IMR-90 (cell line): ENCODE measurements around the gene ZNF850. TPM values are rescaled to one million over a fixed set of nuclear protein-coding genes. Genes with fewer than 3 reads are reported as not detected.

Source experiments
- ATAC-seq: fragments of 200-7000 bp; cut with Tn5 transposase; 2 replicates; pipeline ENCODE4 v1.9.1; 2020; ENCODE audit warnings: low read depth, mild to moderate bottlenecking, moderate library complexity
- BruUV-seq: library from RNA; stranded (reverse); fragments of 400-500 nt; replicated peaks from 2 replicates; lab custom pipeline; 2021; lab: Mats Ljungman, UMichigan
- CTCF ChIA-PET: fragments of 300-600 bp; formaldehyde crosslinking; extraction: SDS; loops from one replicate; lab custom pipeline; 2021; ENCODE audit warnings: antibody characterized with exemption; lab: Yijun Ruan, JAX
- POLR2A ChIA-PET: fragments of 300-600 bp; sonication (Branson Sonifier 250); formaldehyde crosslinking; loops from one replicate; lab custom pipeline; 2022; ENCODE audit warnings: antibody characterized with exemption; ENCODE audit not compliant: unreplicated experiment; lab: Charles Lee
- DNase-seq: peaks from one replicate; pipeline ENCODE4 v3.0.0; 2013
- H2AFZ ChIP-seq: replicated peaks from 2 replicates; pipeline ENCODE3; 2013; ENCODE audit warnings: low read length, mild to moderate bottlenecking; ENCODE audit not compliant: poor library complexity
- H2AK5ac ChIP-seq: 2 replicates; pipeline ENCODE4 v1.6.1; 2013; ENCODE audit warnings: low read depth, low read length, inconsistent platforms
- H2AK9ac ChIP-seq: replicated peaks from 2 replicates; pipeline ENCODE3; 2013; ENCODE audit warnings: mild to moderate bottlenecking, low read depth, low read length, moderate library complexity; ENCODE audit not compliant: poor library complexity
- H2BK120ac ChIP-seq: 2 replicates; pipeline ENCODE4 v1.6.1; 2013; ENCODE audit warnings: low read depth, low read length, inconsistent platforms
- H2BK15ac ChIP-seq: 3 replicates; pipeline ENCODE4 v1.6.1; 2013; ENCODE audit warnings: low read depth, low read length, inconsistent platforms
- H2BK20ac ChIP-seq: 2 replicates; pipeline ENCODE4 v1.6.1; 2013; ENCODE audit warnings: low read depth, mild to moderate bottlenecking, inconsistent platforms, low read length, moderate library complexity
- H2BK5ac ChIP-seq: 2 replicates; pipeline ENCODE4 v1.6.1; 2013; ENCODE audit warnings: mild to moderate bottlenecking, low read depth, low read length, inconsistent platforms; ENCODE audit not compliant: poor library complexity, severe bottlenecking
- H3K14ac ChIP-seq: replicated peaks from 2 replicates; pipeline ENCODE4 v1.6.1; 2013; ENCODE audit warnings: low read depth, low read length, inconsistent platforms
- H3K18ac ChIP-seq: 2 replicates; pipeline ENCODE4 v1.6.1; 2013; ENCODE audit warnings: low read depth, low read length, control low read depth
- H3K23ac ChIP-seq: 2 replicates; pipeline ENCODE4 v1.6.1; 2013; ENCODE audit warnings: low read depth, low read length, inconsistent platforms
- H3K27ac ChIP-seq: 2 replicates; pipeline ENCODE4 v1.5.1; 2013; ENCODE audit warnings: mild to moderate bottlenecking, control low read depth, low read length; ENCODE audit not compliant: insufficient read depth
- H3K27me3 ChIP-seq: 2 replicates; pipeline ENCODE4 v1.6.1; 2013; ENCODE audit warnings: low read length; ENCODE audit not compliant: control insufficient read depth, insufficient read depth
- H3K36me3 ChIP-seq: 2 replicates; pipeline ENCODE4 v1.6.1; 2013; ENCODE audit warnings: low read length, mixed read lengths; ENCODE audit not compliant: control insufficient read depth, insufficient read depth
- H3K4ac ChIP-seq: 2 replicates; pipeline ENCODE4 v1.6.1; 2013; ENCODE audit warnings: low read depth, low read length, inconsistent platforms
- H3K4me1 ChIP-seq: 2 replicates; pipeline ENCODE4 v1.6.1; 2013; ENCODE audit warnings: low read length, mixed read lengths; ENCODE audit not compliant: control insufficient read depth, insufficient read depth
- H3K4me2 ChIP-seq: 2 replicates; pipeline ENCODE4 v1.6.1; 2013; ENCODE audit warnings: low read depth, mild to moderate bottlenecking, control low read depth, low read length, moderate library complexity
- H3K4me3 ChIP-seq: 2 replicates; pipeline ENCODE4 v1.5.1; 2013; ENCODE audit warnings: low read depth, mild to moderate bottlenecking, control low read depth, low read length, moderate library complexity; ENCODE audit not compliant: insufficient read depth
- H3K56ac ChIP-seq: 2 replicates; pipeline ENCODE4 v1.6.1; 2013; ENCODE audit warnings: low read length, inconsistent platforms; ENCODE audit not compliant: insufficient read depth; ENCODE audit errors: extremely low read depth
- H3K79me1 ChIP-seq, 2 experiments: 2 replicates each; pipeline ENCODE4 v1.6.1; 2013; ENCODE audit warnings: low read length in 2 of 2, inconsistent platforms in 1 of 2, low read depth in 1 of 2
- H3K9ac ChIP-seq: 2 replicates; pipeline ENCODE4 v1.6.1; 2013; ENCODE audit warnings: low read depth, low read length, control low read depth
- H3K9me1 ChIP-seq: 2 replicates; pipeline ENCODE4 v1.6.1; 2013; ENCODE audit warnings: low read length, inconsistent platforms; ENCODE audit not compliant: insufficient read depth
- H3K9me3 ChIP-seq: 2 replicates; pipeline ENCODE4 v1.6.1; 2013; ENCODE audit warnings: low read length; ENCODE audit not compliant: control insufficient read depth, insufficient read depth
- H4K20me1 ChIP-seq: 2 replicates; pipeline ENCODE4 v1.6.1; 2013; ENCODE audit warnings: low read length, inconsistent platforms; ENCODE audit not compliant: insufficient read depth
- H4K5ac ChIP-seq: 2 replicates; pipeline ENCODE4 v1.6.1; 2013; ENCODE audit warnings: mild to moderate bottlenecking, low read depth, low read length, control low read depth
- H4K8ac ChIP-seq, 2 experiments: 2 replicates each; pipeline ENCODE4 v1.6.1; 2013; ENCODE audit warnings: low read depth in 2 of 2, low read length in 2 of 2, control low read depth in 1 of 2, inconsistent platforms in 1 of 2
- H4K91ac ChIP-seq: 2 replicates; pipeline ENCODE4 v1.6.1; 2013; ENCODE audit warnings: low read depth, low read length, inconsistent platforms; ENCODE audit not compliant: insufficient read depth
- CEBPB ChIP-seq: IDR thresholded peaks from 2 replicates; pipeline ENCODE4 v1.6.1; 2012; ENCODE audit warnings: low read depth, low read length, improper control_type of control experiment
- WGBS, 2 experiments: methylation state at CpG; one replicate each; pipeline versions ENCODE4 v1.1.5 to v1.1.7; 2013; ENCODE audit warnings: missing lambda C conversion rate in 2 of 2; ENCODE audit not compliant: insufficient read length in 1 of 2; ENCODE audit errors: extremely low coverage in 2 of 2; 5-methylcytosine and 5-hydroxymethylcytosine counted together
- dilution Hi-C: fragments of 300-500 bp; cut with HindIII; formaldehyde crosslinking; loops from one replicate; pipeline ENCODE4 v1.14.3; 2018; ENCODE audit warnings: low sequenced_read_pairs; ENCODE audit not compliant: unreplicated experiment
- in situ Hi-C: fragments of 300-500 bp; cut with MboI; formaldehyde crosslinking; loops from 3 replicates; pipeline ENCODE4 v1.14.3; 2019; ENCODE audit warnings: low sequenced_read_pairs, inconsistent platforms, mixed read lengths
- intact Hi-C: fragments of 100-400 bp; cut with micrococcal nuclease; formaldehyde crosslinking; loops from 2 replicates; pipeline ENCODE4 v1.10.0; 2022
- polyA plus RNA-seq, 3 experiments: library from polyadenylated mRNA; depleted of rRNA; stranded (reverse); fragments of >200 nt; gene quantifications; 2 replicates each; pipeline ENCODE4 v1.2.3, GENCODE V29; 2012; ENCODE audit warnings: low replicate concordance in 1 of 3
- total RNA-seq: library from RNA; depleted of rRNA; stranded (reverse); fragments of >200 nt; gene quantifications from 2 replicates; pipeline ENCODE4 v1.2.3, GENCODE V29; 2012

ZNF850 gene
- total and polyA plus RNA-seq, 2 of the 4 experiments (the other 2 are of a cell fraction) = 1.1 to 7.2 TPM

DNA sequence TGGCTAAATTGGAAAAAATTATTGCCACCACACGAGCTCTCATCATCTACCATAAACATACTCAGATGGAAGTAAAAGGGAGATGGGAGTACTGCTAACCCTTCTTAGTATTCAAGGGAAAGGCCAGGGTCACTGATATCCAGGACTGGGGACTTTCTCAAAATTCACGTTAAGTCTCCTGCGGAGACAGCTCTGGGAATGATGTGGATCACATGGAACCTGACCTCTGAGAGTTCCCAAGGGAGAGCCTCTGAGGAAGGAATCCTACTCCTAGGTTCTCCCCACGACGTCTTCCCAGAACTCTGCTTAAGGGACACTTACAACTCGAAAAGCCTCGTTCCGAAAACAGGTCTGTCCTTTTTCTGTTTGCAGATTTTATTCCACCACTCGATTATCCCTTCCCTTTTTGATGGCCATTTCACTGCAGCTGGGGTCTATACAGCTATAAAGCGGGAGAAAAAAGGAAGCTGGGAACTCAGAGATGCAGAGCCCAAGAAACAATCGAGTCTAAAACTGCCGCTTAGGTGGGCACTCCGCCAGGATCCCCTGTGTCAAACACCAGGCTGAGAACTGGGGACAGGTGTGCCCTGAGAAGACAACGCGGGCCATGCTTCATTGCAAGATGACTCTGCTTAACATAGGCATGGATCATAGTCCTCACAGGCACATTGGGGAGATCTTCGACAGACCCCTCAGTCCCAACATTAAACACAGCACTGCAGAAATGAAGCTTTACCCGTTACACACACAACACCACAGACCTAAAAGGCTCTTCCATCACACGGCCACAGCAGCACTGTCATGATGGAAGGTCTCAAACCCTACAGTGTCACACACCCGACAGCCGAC, 86.0 kb downstream of the ZNF850 start:
- Histone ChIP-seq H3K14ac (peak overlapping the region; percentile 6; the same call in 1 of the 2 replicates), H3K9me1 (no peaks in the 10 kb centered on the region), H3K4me2 (peak overlapping the region; percentile 92), H3K27ac (peak overlapping the region; percentile 61), H2BK15ac (no peak overlapping the region), H3K56ac (0 out of 2 replicates have a peak overlapping the region, but pooled peaks have one; percentile 0), H3K4ac (peak overlapping the region; percentile 47), H3K18ac (no peak overlapping the region), H2AK9ac (peak overlapping the region; percentile 13), H3K4me1 (no peaks in the 10 kb centered on the region), H2BK20ac (no peak overlapping the region), H2AK5ac (peak overlapping the region; percentile 71; the same call in 1 of the 2 replicates), H4K91ac (peak overlapping the region; percentile 62; the same call in 1 of the 2 replicates), H3K4me3 (peak overlapping the region; percentile 86), H3K27me3 (no peaks in the 10 kb centered on the region), H4K20me1 (no peaks in the 10 kb centered on the region), H4K5ac (peak overlapping the region; percentile 42), H3K23ac (peak overlapping the region; percentile 69), H3K79me1 (peaks cover 12 to 24% of the 10 kb centered on the region in 2 experiments), H2BK5ac (peak overlapping the region; percentile 21), H3K36me3 (peaks cover 17% of the 10 kb centered on the region), H2AFZ (peak overlapping the region; percentile 95), H2BK120ac (no peak overlapping the region), H3K9ac (peak overlapping the region; percentile 73), H3K9me3 (peaks cover 8% of the 10 kb centered on the region; the same call in 1 of the 2 replicates), H4K8ac (peak overlapping the region; percentile 81 to 85; a peak in 3 of 4 replicates)
- dilution Hi-C loops = no loop called here
- intact Hi-C loops = no loop called here
- WGBS, 2 experiments = 25% methylated on average over 3 of the region's 20 CpGs; no CpG with 5 or more reads in 1 of the 2 experiments
- TF ChIP-seq CEBPB = no peak
- BruUV-seq = no TSS peak
- in situ Hi-C loops = no loop called here
- ChIA-PET POLR2A (no interaction called here), CTCF (no interaction called here)
- peak; percentile 5 for DNase-seq
- peak; percentile 38 for ATAC-seq
